ENCODE results near the gene RNASE13.

DNA sequence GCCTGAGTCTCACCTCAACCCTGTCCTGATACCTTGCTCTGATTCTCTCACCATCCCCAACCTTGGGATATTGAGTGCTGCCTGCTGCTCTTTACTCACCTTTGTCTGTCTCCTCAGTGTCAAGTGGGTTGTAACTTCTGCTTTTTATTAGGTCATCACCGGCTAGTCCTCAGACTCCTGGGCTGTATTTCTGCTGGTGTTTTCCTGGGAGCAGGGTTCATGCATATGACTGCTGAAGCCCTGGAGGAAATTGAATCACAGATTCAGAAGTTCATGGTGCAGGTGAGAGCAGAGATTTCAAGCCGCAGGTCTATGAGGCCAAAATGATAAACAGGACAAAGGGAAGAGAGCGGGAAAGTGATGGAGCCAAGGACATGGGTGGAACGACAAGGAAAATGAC, 35.0 kb downstream of the RNASE13 start:
- TF ChIP-seq POLR2AphosphoS5 (IDR thresholded peaks at IDR 0.05; ENCODE audit: low read depth, low read length) = no peak
- TF ChIP-seq SIN3A (IDR thresholded peaks at IDR 0.05; ENCODE audit: borderline replicate concordance, low read depth, low read length) = no peak
- TF ChIP-seq, protein P1, sequence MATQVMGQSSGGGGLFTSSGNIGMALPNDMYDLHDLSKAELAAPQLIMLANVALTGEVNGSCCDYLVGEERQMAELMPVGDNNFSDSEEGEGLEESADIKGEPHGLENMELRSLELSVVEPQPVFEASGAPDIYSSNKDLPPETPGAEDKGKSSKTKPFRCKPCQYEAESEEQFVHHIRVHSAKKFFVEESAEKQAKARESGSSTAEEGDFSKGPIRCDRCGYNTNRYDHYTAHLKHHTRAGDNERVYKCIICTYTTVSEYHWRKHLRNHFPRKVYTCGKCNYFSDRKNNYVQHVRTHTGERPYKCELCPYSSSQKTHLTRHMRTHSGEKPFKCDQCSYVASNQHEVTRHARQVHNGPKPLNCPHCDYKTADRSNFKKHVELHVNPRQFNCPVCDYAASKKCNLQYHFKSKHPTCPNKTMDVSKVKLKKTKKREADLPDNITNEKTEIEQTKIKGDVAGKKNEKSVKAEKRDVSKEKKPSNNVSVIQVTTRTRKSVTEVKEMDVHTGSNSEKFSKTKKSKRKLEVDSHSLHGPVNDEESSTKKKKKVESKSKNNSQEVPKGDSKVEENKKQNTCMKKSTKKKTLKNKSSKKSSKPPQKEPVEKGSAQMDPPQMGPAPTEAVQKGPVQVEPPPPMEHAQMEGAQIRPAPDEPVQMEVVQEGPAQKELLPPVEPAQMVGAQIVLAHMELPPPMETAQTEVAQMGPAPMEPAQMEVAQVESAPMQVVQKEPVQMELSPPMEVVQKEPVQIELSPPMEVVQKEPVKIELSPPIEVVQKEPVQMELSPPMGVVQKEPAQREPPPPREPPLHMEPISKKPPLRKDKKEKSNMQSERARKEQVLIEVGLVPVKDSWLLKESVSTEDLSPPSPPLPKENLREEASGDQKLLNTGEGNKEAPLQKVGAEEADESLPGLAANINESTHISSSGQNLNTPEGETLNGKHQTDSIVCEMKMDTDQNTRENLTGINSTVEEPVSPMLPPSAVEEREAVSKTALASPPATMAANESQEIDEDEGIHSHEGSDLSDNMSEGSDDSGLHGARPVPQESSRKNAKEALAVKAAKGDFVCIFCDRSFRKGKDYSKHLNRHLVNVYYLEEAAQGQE (IDR thresholded peaks at IDR 0.05; ENCODE audit: low read depth, low read length) = no peak
- TF ChIP-seq, protein P2, sequence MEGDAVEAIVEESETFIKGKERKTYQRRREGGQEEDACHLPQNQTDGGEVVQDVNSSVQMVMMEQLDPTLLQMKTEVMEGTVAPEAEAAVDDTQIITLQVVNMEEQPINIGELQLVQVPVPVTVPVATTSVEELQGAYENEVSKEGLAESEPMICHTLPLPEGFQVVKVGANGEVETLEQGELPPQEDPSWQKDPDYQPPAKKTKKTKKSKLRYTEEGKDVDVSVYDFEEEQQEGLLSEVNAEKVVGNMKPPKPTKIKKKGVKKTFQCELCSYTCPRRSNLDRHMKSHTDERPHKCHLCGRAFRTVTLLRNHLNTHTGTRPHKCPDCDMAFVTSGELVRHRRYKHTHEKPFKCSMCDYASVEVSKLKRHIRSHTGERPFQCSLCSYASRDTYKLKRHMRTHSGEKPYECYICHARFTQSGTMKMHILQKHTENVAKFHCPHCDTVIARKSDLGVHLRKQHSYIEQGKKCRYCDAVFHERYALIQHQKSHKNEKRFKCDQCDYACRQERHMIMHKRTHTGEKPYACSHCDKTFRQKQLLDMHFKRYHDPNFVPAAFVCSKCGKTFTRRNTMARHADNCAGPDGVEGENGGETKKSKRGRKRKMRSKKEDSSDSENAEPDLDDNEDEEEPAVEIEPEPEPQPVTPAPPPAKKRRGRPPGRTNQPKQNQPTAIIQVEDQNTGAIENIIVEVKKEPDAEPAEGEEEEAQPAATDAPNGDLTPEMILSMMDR (IDR thresholded peaks at IDR 0.05) = no peak
- TF ChIP-seq FOXM1 (IDR thresholded peaks at IDR 0.05; ENCODE audit: low read depth) = no peak
- TF ChIP-seq MXI1 (IDR thresholded peaks at IDR 0.05; ENCODE audit: low read depth, low read length) = no peak
- TF ChIP-seq, protein P3, sequence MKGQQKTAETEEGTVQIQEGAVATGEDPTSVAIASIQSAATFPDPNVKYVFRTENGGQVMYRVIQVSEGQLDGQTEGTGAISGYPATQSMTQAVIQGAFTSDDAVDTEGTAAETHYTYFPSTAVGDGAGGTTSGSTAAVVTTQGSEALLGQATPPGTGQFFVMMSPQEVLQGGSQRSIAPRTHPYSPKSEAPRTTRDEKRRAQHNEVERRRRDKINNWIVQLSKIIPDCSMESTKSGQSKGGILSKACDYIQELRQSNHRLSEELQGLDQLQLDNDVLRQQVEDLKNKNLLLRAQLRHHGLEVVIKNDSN (IDR thresholded peaks at IDR 0.05; ENCODE audit: borderline replicate concordance, low read depth) = no peak
- no peak for TF ChIP-seq EZH2phosphoT487 (IDR thresholded peaks at IDR 0.05; ENCODE audit: borderline replicate concordance, low read depth)
- no peak for TF ChIP-seq CHD2 (IDR thresholded peaks at IDR 0.05; ENCODE audit: low read length, partially characterized antibody)
- TF ChIP-seq NRF1 (IDR thresholded peaks at IDR 0.05; ENCODE audit: low read depth, low read length) = no peak
- no peak for TF ChIP-seq RFX5 (IDR thresholded peaks at IDR 0.05; ENCODE audit: low read length)
- TF ChIP-seq EP300 (IDR thresholded peaks at IDR 0.05; ENCODE audit: borderline replicate concordance in 1 of 2, low read depth in 1 of 2, low read length in 1 of 2) = no peak
- no peak for TF ChIP-seq FOSL2 (IDR thresholded peaks at IDR 0.05; ENCODE audit: borderline replicate concordance, low read depth)
- TF ChIP-seq FOXJ3 (CRISPR knock-in tag; IDR thresholded peaks at IDR 0.05) = no peak
